MM.1S (cell line): ENCODE results near the gene FBXO45.

ENCODE experiments used
- EZH2 ChIP-seq: fragments of 300-600 bp; sonication (generic); optimal IDR thresholded peaks from 2 replicates; pipeline ENCODE3; 2017; ENCODE audit warnings: low read depth, mild to moderate bottlenecking, antibody characterized with exemption, low read length, mixed read lengths
- EZH2phosphoT487 ChIP-seq: fragments of 300-600 bp; sonication (generic); IDR thresholded peaks from 2 replicates; pipeline ENCODE4 v1.6.1; 2018; ENCODE audit warnings: antibody characterized with exemption, low read length
- TF ChIP-seq, protein P1 (sequence below): fragments of 300-600 bp; sonication (generic); IDR thresholded peaks from 2 replicates; pipeline ENCODE4 v1.5.1; 2016; ENCODE audit warnings: antibody characterized with exemption, low read length, mixed read lengths

GRCh38 chr3:196611761-196612483 lies 43.5 kb downstream of the FBXO45 start:
- TF ChIP-seq, protein P1, sequence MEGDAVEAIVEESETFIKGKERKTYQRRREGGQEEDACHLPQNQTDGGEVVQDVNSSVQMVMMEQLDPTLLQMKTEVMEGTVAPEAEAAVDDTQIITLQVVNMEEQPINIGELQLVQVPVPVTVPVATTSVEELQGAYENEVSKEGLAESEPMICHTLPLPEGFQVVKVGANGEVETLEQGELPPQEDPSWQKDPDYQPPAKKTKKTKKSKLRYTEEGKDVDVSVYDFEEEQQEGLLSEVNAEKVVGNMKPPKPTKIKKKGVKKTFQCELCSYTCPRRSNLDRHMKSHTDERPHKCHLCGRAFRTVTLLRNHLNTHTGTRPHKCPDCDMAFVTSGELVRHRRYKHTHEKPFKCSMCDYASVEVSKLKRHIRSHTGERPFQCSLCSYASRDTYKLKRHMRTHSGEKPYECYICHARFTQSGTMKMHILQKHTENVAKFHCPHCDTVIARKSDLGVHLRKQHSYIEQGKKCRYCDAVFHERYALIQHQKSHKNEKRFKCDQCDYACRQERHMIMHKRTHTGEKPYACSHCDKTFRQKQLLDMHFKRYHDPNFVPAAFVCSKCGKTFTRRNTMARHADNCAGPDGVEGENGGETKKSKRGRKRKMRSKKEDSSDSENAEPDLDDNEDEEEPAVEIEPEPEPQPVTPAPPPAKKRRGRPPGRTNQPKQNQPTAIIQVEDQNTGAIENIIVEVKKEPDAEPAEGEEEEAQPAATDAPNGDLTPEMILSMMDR: no peak
- TF ChIP-seq EZH2: no peak
- TF ChIP-seq EZH2phosphoT487: no peak
